Liver (tissue), 9 donors: Measurements from ENCODE around the gene HTR3D. TPM values are rescaled to one million over a fixed set of nuclear protein-coding genes. Genes with fewer than 3 reads are reported as not detected.

Source experiments
- DNase-seq: peaks from one replicate; pipeline ENCODE4 v3.0.0-alpha.2; 2017; ENCODE audit warnings: low spot score
- H3K27ac ChIP-seq, 2 donors: one replicate each; pipeline ENCODE4 v1.7.0; 2013; ENCODE audit warnings: inconsistent platforms in 2 of 2, low read length in 2 of 2, control low read depth in 1 of 2, low read depth in 1 of 2, mild to moderate bottlenecking in 1 of 2
- H3K27me3 ChIP-seq, 4 donors: one replicate each; pipeline versions ENCODE4 v1.6.1 to v1.7.0; 2013; ENCODE audit warnings: low read length in 3 of 4, inconsistent platforms in 1 of 4, mild to moderate bottlenecking in 1 of 4, moderate library complexity in 1 of 4; ENCODE audit not compliant: control insufficient read depth in 4 of 4, insufficient read depth in 4 of 4
- H3K36me3 ChIP-seq, 4 donors: one replicate each; pipeline versions ENCODE4 v1.6.1 to v1.7.0; 2013; ENCODE audit warnings: low read length in 3 of 4, mild to moderate bottlenecking in 3 of 4, low read depth in 1 of 4, moderate library complexity in 1 of 4; ENCODE audit not compliant: control insufficient read depth in 4 of 4, insufficient read depth in 3 of 4
- H3K4me1 ChIP-seq, 4 donors: one replicate each; pipeline versions ENCODE4 v1.6.1 to v1.7.0; 2013; ENCODE audit warnings: low read length in 3 of 4, mild to moderate bottlenecking in 3 of 4, moderate library complexity in 1 of 4; ENCODE audit not compliant: control insufficient read depth in 4 of 4, insufficient read depth in 4 of 4
- H3K4me3 ChIP-seq, 3 donors: one replicate each; pipeline versions ENCODE4 v1.6.1 to v1.7.0; 2013; ENCODE audit warnings: low read length in 3 of 3, control low read depth in 1 of 3, low read depth in 1 of 3, mild to moderate bottlenecking in 1 of 3
- H3K9ac ChIP-seq, 2 donors: one replicate each; pipeline ENCODE4 v1.7.0; 2013; ENCODE audit warnings: low read length in 2 of 2, mild to moderate bottlenecking in 2 of 2, moderate library complexity in 2 of 2, control low read depth in 1 of 2, low read depth in 1 of 2
- H3K9me3 ChIP-seq, 4 donors: one replicate each; pipeline versions ENCODE4 v1.6.1 to v1.7.0; 2013; ENCODE audit warnings: low read length in 3 of 4; ENCODE audit not compliant: control insufficient read depth in 4 of 4
- CTCF ChIP-seq: fragments of 150-350 bp; IDR thresholded peaks from 2 replicates; pipeline ENCODE4 v1.5.1; 2017; ENCODE audit warnings: improper control_type of control experiment, low read depth, low read length; ENCODE audit not compliant: missing input control
- EGR1 ChIP-seq, 2 donors: IDR thresholded peaks; 2 replicates each; pipeline ENCODE4 v1.6.1; 2016 to 2018; ENCODE audit warnings: antibody characterized with exemption in 2 of 2, low read depth in 2 of 2
- FOXA1 ChIP-seq: IDR thresholded peaks from 2 replicates; pipeline ENCODE4 v1.6.1; 2016; ENCODE audit warnings: antibody characterized with exemption
- GABPA ChIP-seq, 2 donors: IDR thresholded peaks in 1 of 2; conservative IDR thresholded peaks in 1 of 2; 2 replicates each; pipeline ENCODE4 v1.6.1; 2016; ENCODE audit warnings: antibody characterized with exemption in 2 of 2, mild to moderate bottlenecking in 1 of 2, moderate library complexity in 1 of 2
- JUND ChIP-seq, 2 donors: IDR thresholded peaks; 2 replicates each; pipeline ENCODE4 v1.6.1; 2016; ENCODE audit warnings: antibody characterized with exemption in 2 of 2
- MAX ChIP-seq: IDR thresholded peaks from 2 replicates; pipeline ENCODE4 v1.6.1; 2016; ENCODE audit warnings: antibody characterized with exemption
- NR2F2 ChIP-seq: IDR thresholded peaks from 2 replicates; pipeline ENCODE4 v1.6.1; 2016; ENCODE audit warnings: antibody characterized with exemption
- RAD21 ChIP-seq, 2 donors: IDR thresholded peaks; 2 replicates each; pipeline ENCODE4 v1.6.1; 2016; ENCODE audit warnings: antibody characterized with exemption in 2 of 2, mild to moderate bottlenecking in 2 of 2
- REST ChIP-seq: IDR thresholded peaks from 2 replicates; pipeline ENCODE4 v1.6.1; 2016; ENCODE audit warnings: antibody characterized with exemption, mild to moderate bottlenecking
- RXRA ChIP-seq, 2 donors: IDR thresholded peaks; 2 replicates each; pipeline ENCODE4 v1.6.1; 2017 to 2018; ENCODE audit warnings: antibody characterized with exemption in 2 of 2, mild to moderate bottlenecking in 1 of 2
- SP1 ChIP-seq: IDR thresholded peaks from 2 replicates; pipeline ENCODE4 v1.6.1; 2018; ENCODE audit warnings: antibody characterized with exemption, mild to moderate bottlenecking
- TAF1 ChIP-seq: conservative IDR thresholded peaks from 2 replicates; pipeline ENCODE4 v1.6.1; 2016; ENCODE audit warnings: antibody characterized with exemption, mild to moderate bottlenecking
- YY1 ChIP-seq: IDR thresholded peaks from 2 replicates; pipeline ENCODE4 v1.6.1; 2016; ENCODE audit warnings: antibody characterized with exemption, mild to moderate bottlenecking
- WGBS: extraction: QIAGEN DNeasy Blood & Tissue Kit; methylation state at CpG from one replicate; pipeline ENCODE4 v1.1.7; 2013; 5-methylcytosine and 5-hydroxymethylcytosine counted together
- polyA plus RNA-seq, 2 donors: library from polyadenylated mRNA; stranded (reverse) in 1 of 2; unstranded in 1 of 2; fragments of 200-250 nt in 1 of 2; fragments of >200 nt in 1 of 2; fragmentation: Nextera tagmentation in 1 of 2; extraction: Ambion mirVana in 1 of 2; gene quantifications; one replicate each; pipeline versions ENCODE4 v1.2.1 to v1.2.3, GENCODE V29; 2013 to 2015
- total RNA-seq, 2 donors: library from RNA; depleted of rRNA; stranded (reverse); fragments of >200 nt; gene quantifications; one replicate each; pipeline ENCODE4 v1.2.3, GENCODE V29; 2014
- donor health status: healthy.
- donor health status: healthy.
- donor health status: healthy.
- donor health status: healthy.
- donor health status: healthy.

Gene HTR3D
- total and polyA plus RNA-seq, 4 donors = not detected

- TF ChIP-seq TAF1 (no peak), SP1 (no peak), REST (no peak)
Observed at GRCh38 chr3:184016169-184016570, 15.4 kb upstream of the HTR3D start (continued).

- Histone ChIP-seq H3K9me3 (no peaks in the 10 kb centered on the region), H3K36me3 (peaks cover 0 to 6% (median under 1%) of the 10 kb centered on the region in 4 donors), H3K27ac (peak overlapping the region; percentile 60 to 67), H3K9ac (peak overlapping the region; percentile 5 to 76), H3K4me1 (peaks cover 0 to 12% (median 6%) of the 10 kb centered on the region in 4 donors), H3K27me3 (no peaks in the 10 kb centered on the region), H3K4me3 (peak overlapping the region; percentile 70 to 98 (median 90))
- TF ChIP-seq RAD21 (IDR thresholded peaks at IDR 0.05) (peak; percentile 48 to 54), JUND (IDR thresholded peaks at IDR 0.05) (no peak), CTCF (peak; percentile 87)
- 17% methylated on average over 57 of the region's 57 CpGs for WGBS
- DNase-seq = peak; percentile 78
Observed at GRCh38 chr3:184016811-184017671, 14.5 kb upstream of the HTR3D start.

GRCh38 chr3:184017672-184018423, 13.7 kb upstream of the HTR3D start, which contains the start of gene ABCC5:
ABCC5 (minus strand) TSS chr3:184017884; CDS start chr3:184014392, 3,492 bp downstream.
- DNase-seq = peak; percentile 88
- H3K9ac ChIP-seq = peak within 1 kb of the TSS; percentile 75 to 76
- H3K27ac ChIP-seq = peak within 1 kb of the TSS; percentile 60 to 67
- peaks cover 0 to 12% (median 6%) of the 10 kb centered on the region in 4 donors for H3K4me1 ChIP-seq
- no peaks in the 10 kb centered on the region for H3K9me3 ChIP-seq
- WGBS = under 1% methylated on average over 55 of the region's 55 CpGs
- H3K27me3 ChIP-seq = no peaks in the 10 kb centered on the region
- H3K4me3 ChIP-seq = peak within 1 kb of the TSS; percentile 70 to 98 (median 90)
- no peak for TF ChIP-seq JUND (IDR thresholded peaks at IDR 0.05)
- TF ChIP-seq NR2F2 = peak; percentile 53
- TF ChIP-seq REST = peak; percentile 50
- peak; percentile 79 for TF ChIP-seq YY1
- TF ChIP-seq FOXA1 = no peak
- TF ChIP-seq RXRA (IDR thresholded peaks at IDR 0.05) = peak in 1 of 2 donors; percentile 27
- peak; percentile 93 to 96 for TF ChIP-seq EGR1 (IDR thresholded peaks at IDR 0.05; ENCODE audit: low read depth in 2 of 2)
- TF ChIP-seq GABPA (IDR thresholded peaks at IDR 0.05 in 1 of 2, conservative IDR thresholded peaks at IDR 0.05 in 1 of 2) = peak in 1 of 2 donors; percentile 44
- peak; percentile 50 for TF ChIP-seq SP1
- no peak for TF ChIP-seq CTCF
- peak; percentile 65 for TF ChIP-seq MAX
- TF ChIP-seq TAF1 = no peak
- peaks cover 0 to 6% (median under 1%) of the 10 kb centered on the region in 4 donors for H3K36me3 ChIP-seq
